Skeletal muscle tissue (tissue), 4 donors: ENCODE results near the gene SH3D19. TPM values are rescaled to one million over a fixed set of nuclear protein-coding genes. Genes with fewer than 3 reads are reported as not detected.

Source experiments
- H3K27ac ChIP-seq: one replicate; pipeline ENCODE4 v1.7.0; 2013; ENCODE audit warnings: mild to moderate bottlenecking, low read depth, low read length, inconsistent platforms
- H3K27me3 ChIP-seq, 3 donors: one replicate each; pipeline ENCODE4 v1.7.0; 2013; ENCODE audit warnings: low read length in 3 of 3; ENCODE audit not compliant: control insufficient read depth in 3 of 3, insufficient read depth in 3 of 3
- H3K36me3 ChIP-seq, 3 donors: one replicate each; pipeline ENCODE4 v1.7.0; 2013; ENCODE audit warnings: low read length in 3 of 3; ENCODE audit not compliant: control insufficient read depth in 3 of 3, insufficient read depth in 3 of 3
- H3K4me1 ChIP-seq, 3 donors: one replicate each; pipeline ENCODE4 v1.7.0; 2013; ENCODE audit warnings: low read length in 3 of 3, mild to moderate bottlenecking in 3 of 3; ENCODE audit not compliant: control insufficient read depth in 3 of 3, insufficient read depth in 3 of 3
- H3K4me3 ChIP-seq, 3 donors: one replicate each; pipeline ENCODE4 v1.7.0; 2013; ENCODE audit warnings: low read length in 3 of 3
- H3K9ac ChIP-seq, 3 donors: one replicate each; pipeline ENCODE4 v1.7.0; 2013; ENCODE audit warnings: low read length in 3 of 3, mild to moderate bottlenecking in 3 of 3, moderate library complexity in 2 of 3, low read depth in 1 of 3
- H3K9me3 ChIP-seq, 3 donors: one replicate each; pipeline ENCODE4 v1.7.0; 2013; ENCODE audit warnings: low read length in 3 of 3; ENCODE audit not compliant: control insufficient read depth in 3 of 3
- total RNA-seq: library from RNA; depleted of rRNA; stranded (reverse); fragments of >200 nt; gene quantifications from one replicate; pipeline ENCODE4 v1.2.3, GENCODE V29; 2014
- donor health status: Osteomylitis.

The SH3D19 gene
- total RNA-seq, 1 donor from 2014 or later, result 20.4 TPM

GRCh38 chr4:151347490-151348235 lies 22.3 kb upstream of the SH3D19 start:
- no peaks in the 10 kb centered on the region for H3K9me3 ChIP-seq
- no peak overlapping the region for H3K9ac ChIP-seq
- H3K4me1 ChIP-seq, result no peaks in the 10 kb centered on the region
- H3K27me3 ChIP-seq, result no peaks in the 10 kb centered on the region
- H3K27ac ChIP-seq, result no peak overlapping the region
- H3K36me3 ChIP-seq, result no peaks in the 10 kb centered on the region
- H3K4me3 ChIP-seq, result no peak overlapping the region

GRCh38 chr4:151344948-151345347 lies 19.5 kb upstream of the SH3D19 start:
- Histone ChIP-seq H3K9ac (no peak overlapping the region), H3K4me3 (no peak overlapping the region), H3K9me3 (no peaks in the 10 kb centered on the region), H3K36me3 (no peaks in the 10 kb centered on the region), H3K27ac (no peak overlapping the region), H3K4me1 (no peaks in the 10 kb centered on the region), H3K27me3 (no peaks in the 10 kb centered on the region)

DNA sequence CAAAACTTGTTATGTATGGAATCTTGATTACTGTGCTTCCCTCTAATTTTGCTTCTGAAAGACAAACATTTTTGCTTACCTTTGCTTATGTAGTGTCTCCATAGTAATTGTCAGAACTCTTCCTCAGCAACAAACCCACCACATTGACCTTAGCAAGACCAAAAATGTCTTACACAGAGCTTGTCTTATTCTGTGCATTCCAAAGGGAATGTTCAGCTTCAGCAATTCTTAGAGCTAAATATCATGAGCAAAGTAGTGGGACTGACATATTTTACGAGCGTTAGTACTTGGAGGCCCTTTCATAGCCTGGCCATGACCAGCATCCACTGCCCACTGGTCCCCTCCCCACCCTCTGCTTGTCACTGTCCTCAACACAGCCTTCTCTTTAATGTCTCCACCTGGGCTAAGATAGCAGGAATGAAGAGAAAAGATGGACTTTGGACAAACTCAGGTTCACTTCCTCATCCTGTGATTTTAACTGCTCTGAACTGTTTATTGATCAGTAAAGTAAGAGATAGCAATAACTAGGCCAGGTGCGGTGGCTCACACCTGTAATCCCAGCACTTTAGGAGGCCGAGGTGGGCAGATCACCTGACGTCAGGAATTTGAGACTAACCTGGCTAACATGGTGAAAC lies 15.5 kb upstream of the SH3D19 start:
- H3K4me3 ChIP-seq, result no peak overlapping the region
- no peak overlapping the region for H3K9ac ChIP-seq
- H3K27ac ChIP-seq, result no peak overlapping the region
- no peaks in the 10 kb centered on the region for H3K4me1 ChIP-seq
- H3K9me3 ChIP-seq, result no peaks in the 10 kb centered on the region
- no peaks in the 10 kb centered on the region for H3K27me3 ChIP-seq
- H3K36me3 ChIP-seq, result no peaks in the 10 kb centered on the region

DNA sequence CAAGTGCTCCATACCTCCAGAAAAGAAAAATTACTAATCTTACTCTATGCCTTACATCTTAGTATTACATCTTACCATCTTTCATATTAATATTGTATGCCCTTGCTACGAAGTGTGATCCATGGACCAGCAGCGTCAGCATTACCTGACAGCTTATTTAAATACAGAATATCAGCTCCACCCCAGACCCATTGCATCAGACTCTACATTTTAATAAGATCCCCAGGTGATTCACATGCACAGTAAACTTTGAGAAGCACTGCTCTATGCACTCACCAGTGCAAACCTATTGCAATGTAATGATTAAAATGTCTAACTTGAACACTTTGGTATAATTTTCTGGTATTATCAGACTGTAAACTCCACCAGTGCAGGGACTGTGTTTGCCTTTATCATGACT lies 14.1 kb upstream of the SH3D19 start:
- Histone ChIP-seq H3K27ac (no peak overlapping the region), H3K4me3 (no peak overlapping the region), H3K4me1 (no peaks in the 10 kb centered on the region), H3K9ac (no peak overlapping the region), H3K36me3 (no peaks in the 10 kb centered on the region), H3K27me3 (no peaks in the 10 kb centered on the region), H3K9me3 (no peaks in the 10 kb centered on the region)

GRCh38 chr4:151331276-151332042 lies 6.1 kb upstream of the SH3D19 start:
- Histone ChIP-seq H3K9ac (no peak overlapping the region), H3K9me3 (no peaks in the 10 kb centered on the region), H3K36me3 (no peaks in the 10 kb centered on the region), H3K4me1 (no peaks in the 10 kb centered on the region), H3K4me3 (no peak overlapping the region), H3K27ac (no peak overlapping the region), H3K27me3 (no peaks in the 10 kb centered on the region)

DNA sequence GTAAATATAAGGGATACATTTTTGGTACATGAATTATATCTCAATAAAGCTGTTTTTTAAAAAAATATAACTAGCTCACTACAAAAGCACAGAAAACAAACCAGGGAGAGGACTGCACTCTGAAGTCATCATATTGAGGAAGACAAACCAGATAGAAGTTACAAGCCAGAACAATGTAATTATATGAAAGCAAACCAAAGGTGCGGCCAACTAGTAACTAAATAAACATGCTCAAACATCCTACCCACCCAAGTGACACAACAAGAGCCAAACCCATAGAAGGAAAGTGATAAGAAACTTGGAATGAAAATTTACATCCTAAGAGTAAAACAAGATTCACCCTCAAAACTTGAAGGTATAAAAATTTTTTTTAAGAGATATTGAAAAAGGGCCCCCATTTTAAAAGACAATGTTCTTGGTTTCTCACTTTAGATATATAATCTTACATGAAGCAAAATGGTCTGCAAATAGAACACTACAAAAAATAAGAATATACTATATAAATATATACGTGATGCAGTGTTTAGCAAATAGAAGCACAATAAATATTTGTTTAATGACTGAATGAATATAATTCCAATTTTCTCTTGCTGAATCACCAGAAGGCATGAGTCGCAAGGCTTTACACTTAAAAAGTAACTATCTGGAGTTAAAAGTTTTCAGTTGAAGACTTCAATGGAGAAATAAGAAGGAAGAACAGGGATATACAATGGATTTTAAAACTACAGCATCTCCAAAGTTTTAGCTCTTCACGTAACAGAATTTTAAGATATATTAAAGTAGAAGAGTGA lies 4.0 kb upstream of the SH3D19 start:
- no peaks in the 10 kb centered on the region for H3K36me3 ChIP-seq
- H3K27ac ChIP-seq, result no peak overlapping the region
- H3K9ac ChIP-seq, result no peak overlapping the region
- H3K9me3 ChIP-seq, result no peaks in the 10 kb centered on the region
- peaks cover 0 to 4% (median 0%) of the 10 kb centered on the region in 3 donors for H3K4me1 ChIP-seq
- H3K4me3 ChIP-seq, result no peak overlapping the region
- H3K27me3 ChIP-seq, result no peaks in the 10 kb centered on the region

GRCh38 chr4:151325949-151326246 lies 493 bp upstream of the SH3D19 start:
- H3K4me1 ChIP-seq, result peaks cover 8 to 12% (median 9%) of the 10 kb centered on the region in 3 donors

GRCh38 chr4:151324752-151325110 lies 674 bp downstream of the SH3D19 start:
- no peaks in the 10 kb centered on the region for H3K27me3 ChIP-seq
- H3K27ac ChIP-seq, result peak overlapping the region; percentile 78
- no peaks in the 10 kb centered on the region for H3K9me3 ChIP-seq
- H3K36me3 ChIP-seq, result no peaks in the 10 kb centered on the region
- peaks cover 8 to 12% (median 9%) of the 10 kb centered on the region in 3 donors for H3K4me1 ChIP-seq
- H3K9ac ChIP-seq, result peak overlapping the region; percentile 75 to 87 (median 81)
- H3K4me3 ChIP-seq, result peak overlapping the region; percentile 78 to 87 (median 80)

More at GRCh38 chr4:151325949-151326246, 493 bp upstream of the SH3D19 start:
- H3K4me3 ChIP-seq, result peak overlapping the region; percentile 76 to 80 (median 78)
- H3K27me3 ChIP-seq, result no peaks in the 10 kb centered on the region
- H3K27ac ChIP-seq, result peak overlapping the region; percentile 78
- H3K9ac ChIP-seq, result peak overlapping the region; percentile 75 to 87 (median 81)
- no peaks in the 10 kb centered on the region for H3K36me3 ChIP-seq
- H3K9me3 ChIP-seq, result no peaks in the 10 kb centered on the region

DNA sequence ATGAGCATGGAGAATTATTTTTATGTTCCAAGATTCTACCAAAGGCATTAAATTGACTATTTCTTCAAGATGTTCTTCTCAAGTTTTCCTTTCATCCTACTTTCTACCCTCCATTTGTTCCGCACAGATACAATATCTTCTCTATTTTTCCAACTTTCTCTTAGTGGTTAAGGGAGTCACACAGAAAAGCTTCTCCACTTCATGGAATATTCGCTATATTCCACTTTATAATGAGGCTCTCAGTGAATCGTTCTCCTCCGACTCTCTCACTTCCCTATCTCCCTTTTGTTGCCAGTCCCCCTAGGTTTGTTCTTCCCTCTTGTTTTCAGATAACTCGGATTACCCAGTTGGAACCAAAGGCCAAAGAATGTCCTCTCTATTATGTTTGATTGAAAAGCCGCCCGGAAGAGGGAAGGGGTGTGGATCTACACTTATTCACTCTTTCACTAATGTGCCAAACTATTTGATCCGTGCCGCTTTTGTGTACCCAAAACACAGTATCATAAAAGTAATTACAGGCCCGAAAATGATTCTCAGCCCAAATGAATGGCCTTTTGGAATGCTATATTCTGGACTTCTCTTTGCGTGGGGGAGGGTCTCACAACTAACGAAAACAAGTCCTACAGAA lies 1.2 kb downstream of the SH3D19 start:
- Histone ChIP-seq H3K4me1 (peaks cover 8 to 12% (median 9%) of the 10 kb centered on the region in 3 donors), H3K4me3 (peak overlapping the region; percentile 78 to 87 (median 80)), H3K27me3 (no peaks in the 10 kb centered on the region), H3K9me3 (no peaks in the 10 kb centered on the region), H3K27ac (peak overlapping the region; percentile 78), H3K36me3 (no peaks in the 10 kb centered on the region), H3K9ac (peak overlapping the region in 2 of 3 donors; percentile 71 to 87)
